HepG2 (cell line): Measurements from ENCODE around the gene LANCL2. TPM values are rescaled to one million over a fixed set of nuclear protein-coding genes. Genes with fewer than 3 reads are reported as not detected.

ENCODE experiments used
- ATAC-seq: fragments of 200-7000 bp; cut with Tn5 transposase; 3 replicates; pipeline ENCODE4 v1.9.1; 2020; ENCODE audit warnings: mild to moderate bottlenecking, moderate library complexity
- BruUV-seq: library from RNA; stranded (reverse); fragments of 400-500 nt; replicated peaks from 2 replicates; lab custom pipeline; 2021; lab: Mats Ljungman, UMichigan
- CTCF ChIA-PET: fragments of 300-600 bp; formaldehyde crosslinking; extraction: SDS; loops from one replicate; lab custom pipeline; 2021; ENCODE audit warnings: low total read pairs, inconsistent platforms, low intra/inter-chr PET ratio; lab: Yijun Ruan, JAX
- POLR2A ChIA-PET: fragments of 350-600 bp; sonication (Branson Sonifier 250); formaldehyde crosslinking; loops from one replicate; lab custom pipeline; 2020; ENCODE audit warnings: antibody characterized with exemption, inconsistent platforms; lab: Yijun Ruan, JAX
- DNase-seq: peaks from one replicate; pipeline ENCODE4 v3.0.0-alpha.2; 2015; ENCODE audit warnings: low spot score
- FAIRE-seq: peaks from 3 replicates; lab custom pipeline; 2011; peaks lifted over from hg19 to GRCh38; lab: Jason Lieb, UNC
- H2AFZ ChIP-seq: one replicate; pipeline ENCODE4 v1.6.1; 2011; ENCODE audit warnings: low read length, inconsistent platforms
- H3K27ac ChIP-seq: fragments of 300-600 bp; 3 replicates; pipeline ENCODE4 v1.8.0; 2011; ENCODE audit warnings: mixed run types, mild to moderate bottlenecking, mixed read lengths, low read length, inconsistent platforms; ENCODE audit not compliant: insufficient read depth; ENCODE audit errors: extremely low read length
- H3K27me3 ChIP-seq, 2 experiments: fragments of 200-600 bp in 1 of 2; 2 replicates in 1 of 2; 3 replicates in 1 of 2; pipeline versions ENCODE4 v1.6.0 to v1.8.0; 2011; ENCODE audit warnings: low read length in 2 of 2, mild to moderate bottlenecking in 2 of 2, moderate library complexity in 2 of 2, inconsistent platforms in 1 of 2; ENCODE audit not compliant: insufficient read depth in 2 of 2, control insufficient read depth in 1 of 2
- H3K36me3 ChIP-seq, 2 experiments: fragments of 200-600 bp in 1 of 2; replicated peaks in 1 of 2; 2 replicates in 1 of 2; 3 replicates in 1 of 2; pipeline versions ENCODE4 v1.5.1 to v1.8.0; 2011; ENCODE audit warnings: low read length in 2 of 2, inconsistent platforms in 1 of 2; ENCODE audit not compliant: insufficient read depth in 2 of 2, control insufficient read depth in 1 of 2
- H3K4me1 ChIP-seq: 2 replicates; pipeline ENCODE4 v1.5.1; 2012; ENCODE audit warnings: low read length, inconsistent platforms; ENCODE audit not compliant: insufficient read depth
- H3K4me2 ChIP-seq: 2 replicates; pipeline ENCODE4 v1.6.0; 2011; ENCODE audit warnings: low read depth, low read length, inconsistent platforms
- H3K4me3 ChIP-seq, 3 experiments: fragments of 200-600 bp in 1 of 3; sonication (generic), shearing (Covaris generic) in 1 of 3; replicated peaks in 1 of 3; 2 replicates each; pipeline ENCODE4 v1.5.1; 2011 to 2016; ENCODE audit warnings: low read length in 3 of 3, inconsistent platforms in 2 of 3, low read depth in 2 of 3, mild to moderate bottlenecking in 2 of 3, control low read depth in 1 of 3, mixed read lengths in 1 of 3; ENCODE audit not compliant: insufficient read depth in 1 of 3
- H3K79me2 ChIP-seq: one replicate; pipeline ENCODE4 v1.6.1; 2011; ENCODE audit warnings: low read length, inconsistent platforms; ENCODE audit not compliant: insufficient read depth
- H3K9ac ChIP-seq: 2 replicates; pipeline ENCODE4 v1.6.0; 2011; ENCODE audit warnings: mild to moderate bottlenecking, low read depth, low read length, inconsistent platforms; ENCODE audit not compliant: insufficient read depth
- H3K9me3 ChIP-seq: 2 replicates; pipeline ENCODE4 v1.5.1; 2012; ENCODE audit warnings: mild to moderate bottlenecking, low read length
- H4K20me1 ChIP-seq: 2 replicates; pipeline ENCODE4 v1.6.0; 2011; ENCODE audit warnings: inconsistent platforms, mild to moderate bottlenecking, low read length, moderate library complexity; ENCODE audit not compliant: insufficient read depth
- CENPT ChIP-seq: sonication (generic); formaldehyde crosslinking; IDR thresholded peaks from 2 replicates; pipeline ENCODE4 v1.8.0; 2022; ENCODE audit warnings: low read depth, mild to moderate bottlenecking, moderate library complexity, missing genetic modification reagents
- GATAD1 ChIP-seq: IDR thresholded peaks from 2 replicates; pipeline ENCODE4 v1.6.1; 2016; ENCODE audit warnings: missing genetic modification reagents, missing compliant biosample characterization
- PRMT3 ChIP-seq: sonication (generic); formaldehyde crosslinking; IDR thresholded peaks from 2 replicates; pipeline ENCODE4 v1.8.1; 2022; ENCODE audit warnings: low read depth, mild to moderate bottlenecking, moderate library complexity, missing genetic modification reagents, borderline replicate concordance
- TCF7L2 ChIP-seq: IDR thresholded peaks from 2 replicates; pipeline ENCODE4 v1.6.1; 2011; ENCODE audit warnings: mild to moderate bottlenecking, low read depth, low read length, moderate library complexity
- ZBTB20 ChIP-seq: sonication (generic); formaldehyde crosslinking; IDR thresholded peaks from 2 replicates; pipeline ENCODE4 v1.8.1; 2023; ENCODE audit warnings: missing genetic modification reagents, low read depth, mild to moderate bottlenecking, borderline replicate concordance
- ZNF691 ChIP-seq: sonication (generic); formaldehyde crosslinking; IDR thresholded peaks from 2 replicates; pipeline ENCODE4 v1.4.0; 2020; ENCODE audit warnings: missing genetic modification reagents, low read depth, mild to moderate bottlenecking, borderline replicate concordance
- WGBS: methylation state at CpG from one replicate; pipeline ENCODE4 v1.1.6; 2017; ENCODE audit warnings: low lambda C conversion rate; 5-methylcytosine and 5-hydroxymethylcytosine counted together
- in situ Hi-C: cut with HindIII; loops from 2 replicates; pipeline ENCODE4 v1.10.0; 2017; ENCODE audit warnings: low pct_unique_long_range_greater_than_20kb; ENCODE audit not compliant: extremely low pct_ligation_motif_present
- intact Hi-C: fragments of 100-400 bp; cut with micrococcal nuclease; formaldehyde crosslinking; loops from one replicate; pipeline ENCODE4 v1.10.0; 2022; ENCODE audit not compliant: unreplicated experiment
- polyA plus RNA-seq, 8 experiments: library from polyadenylated mRNA; depleted of rRNA in 3 of 8; stranded (reverse) in 7 of 8; unstranded in 1 of 8; fragments of >200 nt; fragmentation: Illumina TruSeq in 4 of 8; extraction: Trizol in 4 of 8; gene quantifications; 2 replicates each; pipeline versions ENCODE4 v1.2.1 to v1.2.3, GENCODE V29; 2011 to 2016; ENCODE audit warnings: low read depth in 4 of 8, missing spikeins in 1 of 8, mixed read lengths in 1 of 8; ENCODE audit not compliant: insufficient read depth in 1 of 8
- total RNA-seq, 5 experiments: library from RNA; depleted of rRNA; stranded (reverse); fragments of >200 nt; fragmentation: Illumina TruSeq; extraction: Trizol; gene quantifications; 2 replicates each; pipeline ENCODE4 v1.2.3, GENCODE V29; 2016; ENCODE audit warnings: low read depth in 1 of 5

LANCL2 gene
- total and polyA plus RNA-seq, 2 of the 13 experiments (the other 11 are each of a cell fraction or from before 2014, with no cell fraction given): 10.0 to 13.8 TPM

DNA sequence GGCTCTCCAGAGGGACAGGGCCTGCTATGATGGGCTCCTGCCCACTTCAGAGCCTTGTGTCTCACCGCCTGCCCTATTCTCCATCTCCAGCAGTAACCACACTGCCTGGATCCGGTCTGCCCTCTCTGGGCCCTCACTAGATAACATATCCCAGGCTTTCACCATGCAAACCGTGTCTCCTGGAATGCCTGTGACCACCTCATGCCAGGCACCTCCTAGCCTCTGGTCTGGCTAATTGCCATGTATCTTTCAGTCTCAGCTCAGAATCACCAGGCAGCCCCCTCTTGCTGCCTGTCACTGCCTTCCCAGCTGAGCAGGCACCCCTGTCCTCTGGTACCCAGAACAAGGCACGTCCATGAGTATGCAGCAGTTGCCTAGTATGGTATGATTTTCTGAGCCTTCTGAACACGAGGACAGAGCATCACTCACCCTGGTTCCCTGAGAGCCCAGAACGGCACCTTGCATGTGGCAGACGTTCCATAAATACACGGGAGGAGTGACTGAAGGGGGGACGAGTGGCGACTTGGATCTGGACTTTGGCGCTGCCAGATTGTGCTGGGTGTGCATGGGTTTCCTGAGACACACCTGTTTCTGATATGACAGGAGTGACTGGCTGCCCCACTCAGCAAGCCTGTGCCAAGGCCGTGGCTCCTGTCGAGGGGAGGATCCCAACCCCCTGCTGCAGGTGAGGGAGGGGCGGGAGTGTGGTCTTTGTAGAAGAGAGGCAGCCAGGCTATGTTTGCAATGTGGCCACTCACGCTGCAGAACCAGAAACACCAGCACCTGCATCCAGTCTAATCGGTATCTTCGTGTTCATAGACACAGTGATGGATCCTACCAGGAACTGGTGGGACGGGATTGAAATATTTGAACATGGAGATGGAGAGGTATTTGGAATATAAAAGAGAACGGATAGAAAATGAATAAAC is 112.0 kb downstream of the LANCL2 start (continued):
- no peak for TF ChIP-seq ZNF691 (CRISPR knock-in tag)
- no peak for TF ChIP-seq CENPT (CRISPR knock-in tag)
- TF ChIP-seq ZBTB20 (CRISPR knock-in tag): no peak
- TF ChIP-seq, all 625 proteins: peak for 0

DNA sequence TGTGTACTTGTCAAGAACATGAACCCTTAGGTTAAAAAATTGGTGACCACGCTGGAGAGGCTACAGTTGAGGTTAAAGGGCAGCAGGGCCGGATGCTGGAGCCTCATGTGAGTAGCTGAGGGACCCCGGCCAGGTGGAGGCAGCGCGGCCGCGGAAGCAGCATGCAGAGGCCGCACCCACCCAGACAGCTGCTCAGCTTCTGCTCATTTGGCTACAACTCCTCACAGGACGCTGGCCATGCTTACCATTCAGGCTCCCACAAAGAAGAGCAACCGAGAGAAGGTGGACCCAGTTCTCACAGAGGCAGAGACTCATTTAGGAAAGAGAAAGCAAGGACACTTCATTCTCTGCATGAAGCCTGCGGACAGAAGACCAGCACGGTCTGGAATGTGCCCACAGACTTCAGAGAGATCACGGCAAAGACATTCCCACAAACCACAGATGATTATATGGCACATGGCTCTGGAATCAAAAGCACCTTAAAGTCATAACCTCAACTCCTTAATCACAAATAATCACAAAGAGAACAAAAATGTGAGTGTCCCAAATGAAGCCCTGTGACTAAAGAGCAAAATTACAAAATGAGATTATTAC is 112.7 kb downstream of the LANCL2 start:
- H3K4me2 ChIP-seq: no peak overlapping the region
- no peak for ATAC-seq
- peaks cover 5 to 21% of the 10 kb centered on the region in 2 experiments; a peak in 4 of 5 replicates for H3K36me3 ChIP-seq
- no TSS peak for BruUV-seq
- no peaks in the 10 kb centered on the region for H3K9me3 ChIP-seq
- 96% methylated on average over 6 of the region's 13 CpGs for WGBS
- FAIRE-seq: no peak
- TF ChIP-seq PRMT3 (CRISPR knock-in tag) (no peak), GATAD1 (CRISPR knock-in tag) (no peak), TCF7L2 (no peak)
- no peaks in the 10 kb centered on the region for H3K79me2 ChIP-seq
- POLR2A ChIA-PET: no interaction called here
- intact Hi-C loops: no loop called here
- no peak overlapping the region for H3K4me3 ChIP-seq
- no peaks in the 10 kb centered on the region for H3K4me1 ChIP-seq
- no peak overlapping the region for H3K9ac ChIP-seq
- CTCF ChIA-PET: no interaction called here
- no peaks in the 10 kb centered on the region for H3K27me3 ChIP-seq
- in situ Hi-C loops: no loop called here
- H2AFZ ChIP-seq: no peak overlapping the region
- no peak for DNase-seq
- no peak overlapping the region for H3K27ac ChIP-seq
- H4K20me1 ChIP-seq: no peaks in the 10 kb centered on the region
